HepG2 (cell line): ENCODE data around the gene TRIM28. TPM values are rescaled to one million over a fixed set of nuclear protein-coding genes. Genes with fewer than 3 reads are reported as not detected.

ENCODE experiments used
- DMTF1 ChIP-seq: sonication (generic); formaldehyde crosslinking; IDR thresholded peaks from 2 replicates; pipeline ENCODE4 v1.4.0; 2020; ENCODE audit warnings: mild to moderate bottlenecking, missing genetic modification reagents
- DZIP1 ChIP-seq: sonication (generic); formaldehyde crosslinking; IDR thresholded peaks from 2 replicates; pipeline ENCODE4 v1.5.0; 2020; ENCODE audit warnings: mild to moderate bottlenecking, missing genetic modification reagents
- GABPB1 ChIP-seq: IDR thresholded peaks from 2 replicates; pipeline ENCODE4 v1.6.1; 2016; ENCODE audit warnings: mild to moderate bottlenecking, missing genetic modification reagents, moderate library complexity, missing compliant biosample characterization
- GPN1 ChIP-seq: sonication (generic); formaldehyde crosslinking; IDR thresholded peaks from 2 replicates; pipeline ENCODE4 v1.5.1; 2020; ENCODE audit warnings: missing genetic modification reagents, borderline replicate concordance
- HCFC1 ChIP-seq: fragments of 150-350 bp; IDR thresholded peaks from 2 replicates; pipeline ENCODE4 v1.6.1; 2014; ENCODE audit warnings: low read depth, low read length
- IRF2 ChIP-seq: IDR thresholded peaks from 2 replicates; pipeline ENCODE4 v1.6.1; 2018; ENCODE audit warnings: missing genetic modification reagents, missing compliant biosample characterization
- KDM5A ChIP-seq: fragments of 200-600 bp; sonication (generic); IDR thresholded peaks from 2 replicates; pipeline ENCODE4 v1.7.0; 2018; ENCODE audit warnings: antibody characterized with exemption, mild to moderate bottlenecking, low read length, borderline replicate concordance
- MAZ ChIP-seq, 2 experiments: sonication (generic) in 1 of 2; formaldehyde crosslinking in 1 of 2; IDR thresholded peaks; 2 replicates each; pipeline versions ENCODE4 v1.5.0 to v1.6.1; 2012 to 2020; ENCODE audit warnings: low read depth in 2 of 2, mild to moderate bottlenecking in 2 of 2, borderline replicate concordance in 1 of 2, improper control_type of control experiment in 1 of 2, low read length in 1 of 2, missing genetic modification reagents in 1 of 2, moderate library complexity in 1 of 2
- NR2F1 ChIP-seq, 2 experiments: fragments of 450-650 bp in 1 of 2; formaldehyde crosslinking in 1 of 2; IDR thresholded peaks; 2 replicates each; pipeline versions ENCODE4 v1.5.0 to v1.6.1; 2016 to 2020; ENCODE audit warnings: mild to moderate bottlenecking in 1 of 2, missing compliant biosample characterization in 1 of 2, missing genetic modification reagents in 1 of 2, moderate library complexity in 1 of 2
- PAX8 ChIP-seq: sonication (generic); formaldehyde crosslinking; IDR thresholded peaks from 2 replicates; pipeline ENCODE4 v1.8.0; 2022; ENCODE audit warnings: mild to moderate bottlenecking, missing genetic modification reagents, borderline replicate concordance
- PHF5A ChIP-seq: IDR thresholded peaks from one replicate; pipeline ENCODE4 v1.6.1; 2018; ENCODE audit warnings: low read depth, missing genetic modification reagents; ENCODE audit not compliant: unreplicated experiment
- REXO4 ChIP-seq: sonication (generic); formaldehyde crosslinking; IDR thresholded peaks from 2 replicates; pipeline ENCODE4 v1.8.0; 2022; ENCODE audit warnings: missing genetic modification reagents, mild to moderate bottlenecking, borderline replicate concordance
- SP4 ChIP-seq: sonication (generic); formaldehyde crosslinking; IDR thresholded peaks from 2 replicates; pipeline ENCODE4 v1.8.1; 2023; ENCODE audit warnings: mild to moderate bottlenecking, missing genetic modification reagents
- TGIF2 ChIP-seq: IDR thresholded peaks from 2 replicates; pipeline ENCODE4 v1.6.1; 2016; ENCODE audit warnings: control low read depth, missing compliant biosample characterization
- ZNF207 ChIP-seq: fragments of 450-650 bp; IDR thresholded peaks from 2 replicates; pipeline ENCODE4 v1.6.1; 2016; ENCODE audit warnings: antibody characterized with exemption, borderline replicate concordance
- ZNF615 ChIP-seq: sonication (generic); formaldehyde crosslinking; IDR thresholded peaks from 2 replicates; pipeline ENCODE4 v1.5.0; 2020; ENCODE audit warnings: mild to moderate bottlenecking, missing genetic modification reagents, borderline replicate concordance
- ZNF687 ChIP-seq: sonication (generic); formaldehyde crosslinking; IDR thresholded peaks from 2 replicates; pipeline ENCODE4 v1.5.1; 2020; ENCODE audit warnings: mild to moderate bottlenecking, missing genetic modification reagents, moderate library complexity
- ZNF878 ChIP-seq: sonication (generic); formaldehyde crosslinking; IDR thresholded peaks from 2 replicates; pipeline ENCODE4 v1.8.1; 2023; ENCODE audit warnings: mild to moderate bottlenecking, missing genetic modification reagents, moderate library complexity
- polyA plus RNA-seq, 8 experiments: library from polyadenylated mRNA; depleted of rRNA in 3 of 8; stranded (reverse) in 7 of 8; unstranded in 1 of 8; fragments of >200 nt; fragmentation: Illumina TruSeq in 4 of 8; extraction: Trizol in 4 of 8; gene quantifications; 2 replicates each; pipeline versions ENCODE4 v1.2.1 to v1.2.3, GENCODE V29; 2011 to 2016; ENCODE audit warnings: low read depth in 4 of 8, missing spikeins in 1 of 8, mixed read lengths in 1 of 8; ENCODE audit not compliant: insufficient read depth in 1 of 8
- total RNA-seq, 5 experiments: library from RNA; depleted of rRNA; stranded (reverse); fragments of >200 nt; fragmentation: Illumina TruSeq; extraction: Trizol; gene quantifications; 2 replicates each; pipeline ENCODE4 v1.2.3, GENCODE V29; 2016; ENCODE audit warnings: low read depth in 1 of 5

The TRIM28 gene
- total and polyA plus RNA-seq, 2 of the 13 experiments (the other 11 are each of a cell fraction or from before 2014, with no cell fraction given), result 361 to 439 TPM

- TF ChIP-seq ZNF687 (CRISPR knock-in tag), result peak; percentile 95
- peak; percentile 53; the same call in 1 of the 2 replicates for TF ChIP-seq IRF2 (CRISPR knock-in tag)
- peak; percentile 62 for TF ChIP-seq SP4 (CRISPR knock-in tag)
- TF ChIP-seq PHF5A (CRISPR knock-in tag), result peak; percentile 35
- no peak for TF ChIP-seq ZNF207
- peak; percentile 81; the same call in 1 of the 2 replicates for TF ChIP-seq ZNF878 (CRISPR knock-in tag)
- TF ChIP-seq DMTF1 (CRISPR knock-in tag), result 0 out of 2 replicates have a peak, but pooled peaks have one; percentile 45
- TF ChIP-seq TGIF2 (CRISPR knock-in tag), result peak; percentile 50; the same call in 1 of the 2 replicates
- TF ChIP-seq NR2F1 (CRISPR knock-in tag; IDR thresholded peaks at IDR 0.05), result 0 out of 4 replicates have a peak, but pooled peaks of 1 of the 2 experiments have one; percentile 33
- peak; percentile 89 for TF ChIP-seq GABPB1
- TF ChIP-seq HCFC1, result peak; percentile 50; the same call in 1 of the 2 replicates
- no peak; the same call in 1 of the 2 replicates for TF ChIP-seq PAX8 (CRISPR knock-in tag)
- no peak for TF ChIP-seq DZIP1
- no peak for TF ChIP-seq REXO4
- TF ChIP-seq MAZ (IDR thresholded peaks at IDR 0.05; ENCODE audit: borderline replicate concordance, low read depth, low read length), result 0 out of 2 replicates have a peak, but pooled peaks have one; percentile 66
- TF ChIP-seq MAZ (CRISPR knock-in tag; IDR thresholded peaks at IDR 0.05; ENCODE audit: low read depth), result peak; percentile 50; the same call in 1 of the 2 replicates
- TF ChIP-seq KDM5A, result peak; percentile 83
- no peak for TF ChIP-seq GPN1
- peak; percentile 84 for TF ChIP-seq ZNF615 (CRISPR knock-in tag)
Observed at GRCh38 chr19:58559275-58560006, 15.6 kb downstream of the TRIM28 start (continued).
